Tibial nerve (tissue), 4 donors: Measurements from ENCODE around the gene DNM3. TPM values are rescaled to one million over a fixed set of nuclear protein-coding genes. Genes with fewer than 3 reads are reported as not detected.

Experiments used
- DNase-seq, 2 donors: peaks; one replicate each; pipeline ENCODE4 v3.0.0-alpha.2; 2019; ENCODE audit warnings: low spot score in 2 of 2
- H3K27ac ChIP-seq, 4 donors: fragments of 200-600 bp; sonication (generic) in 3 of 4; one replicate each; pipeline ENCODE4 v1.5.1; 2017 to 2019; ENCODE audit warnings: mild to moderate bottlenecking in 1 of 4
- H3K27me3 ChIP-seq, 2 donors: fragments of 200-600 bp; sonication (generic) in 1 of 2; one replicate each; pipeline versions ENCODE4 v1.5.1 to v1.6.0; 2017 to 2019
- H3K36me3 ChIP-seq, 3 donors: fragments of 200-600 bp; sonication (generic); one replicate each; pipeline ENCODE4 v1.5.1; 2018 to 2019
- H3K4me1 ChIP-seq, 4 donors: fragments of 200-600 bp; sonication (generic) in 3 of 4; one replicate each; pipeline ENCODE4 v1.5.1; 2017 to 2019
- H3K4me3 ChIP-seq, 4 donors: fragments of 200-600 bp; sonication (generic) in 3 of 4; one replicate each; pipeline ENCODE4 v1.5.1; 2017 to 2019; ENCODE audit warnings: mild to moderate bottlenecking in 1 of 4, moderate library complexity in 1 of 4
- H3K9me3 ChIP-seq, 4 donors: fragments of 200-600 bp; sonication (generic) in 3 of 4; one replicate each; pipeline ENCODE4 v1.5.1; 2017 to 2019
- EP300 ChIP-seq, 2 donors: sonication (generic); formaldehyde crosslinking; IDR thresholded peaks; one replicate each; pipeline ENCODE4 v1.6.1; 2017; ENCODE audit warnings: antibody characterized with exemption in 2 of 2, mild to moderate bottlenecking in 1 of 2
- POLR2A ChIP-seq, 2 donors: fragments of 450-650 bp; IDR thresholded peaks; one replicate each; pipeline ENCODE4 v1.6.1; 2017; ENCODE audit warnings: antibody characterized with exemption in 2 of 2, mild to moderate bottlenecking in 2 of 2, moderate library complexity in 2 of 2
- WGBS, 2 donors: methylation state at CpG; one replicate each; pipeline ENCODE4 v1.1.5; 2018; 5-methylcytosine and 5-hydroxymethylcytosine counted together
- total RNA-seq, 4 donors: library from RNA; depleted of rRNA; stranded (reverse); fragments of >200 nt; gene quantifications; one replicate each; pipeline ENCODE4 v1.1.0, GENCODE V29; 2016
- TF ChIP-seq, protein P1 (sequence below), 5 experiments: fragments of 200-600 bp in 3 of 5; fragments of 450-650 bp in 2 of 5; sonication (generic) in 3 of 5; IDR thresholded peaks; one replicate each; pipeline ENCODE4 v1.5.1; 2016 to 2019; ENCODE audit warnings: antibody characterized with exemption in 5 of 5, mild to moderate bottlenecking in 3 of 5, moderate library complexity in 2 of 5

The DNM3 gene
- total RNA-seq, 4 donors from 2014 or later = 9.8 to 15.3 (median 12.3) TPM

DNA sequence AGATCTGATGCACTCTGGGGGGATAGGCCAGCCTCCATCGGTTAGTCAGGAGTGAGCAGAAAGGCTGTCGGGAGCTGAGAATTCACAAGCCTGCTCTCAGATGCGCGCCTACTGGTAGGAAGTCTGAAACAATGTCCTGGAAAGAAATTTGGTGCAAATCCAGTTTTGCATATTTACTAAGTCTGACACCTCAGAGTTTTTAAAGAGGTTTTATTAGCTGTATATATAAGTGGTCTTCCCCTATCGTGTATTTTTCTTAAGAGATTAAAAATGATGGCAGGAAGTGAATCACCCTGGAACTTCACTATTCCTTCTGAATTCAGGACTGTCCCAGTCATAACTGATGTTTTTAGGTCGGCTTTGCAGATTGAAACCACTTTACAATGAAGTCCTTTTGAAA is 479.4 kb downstream of the DNM3 start:
- TF ChIP-seq, protein P1, sequence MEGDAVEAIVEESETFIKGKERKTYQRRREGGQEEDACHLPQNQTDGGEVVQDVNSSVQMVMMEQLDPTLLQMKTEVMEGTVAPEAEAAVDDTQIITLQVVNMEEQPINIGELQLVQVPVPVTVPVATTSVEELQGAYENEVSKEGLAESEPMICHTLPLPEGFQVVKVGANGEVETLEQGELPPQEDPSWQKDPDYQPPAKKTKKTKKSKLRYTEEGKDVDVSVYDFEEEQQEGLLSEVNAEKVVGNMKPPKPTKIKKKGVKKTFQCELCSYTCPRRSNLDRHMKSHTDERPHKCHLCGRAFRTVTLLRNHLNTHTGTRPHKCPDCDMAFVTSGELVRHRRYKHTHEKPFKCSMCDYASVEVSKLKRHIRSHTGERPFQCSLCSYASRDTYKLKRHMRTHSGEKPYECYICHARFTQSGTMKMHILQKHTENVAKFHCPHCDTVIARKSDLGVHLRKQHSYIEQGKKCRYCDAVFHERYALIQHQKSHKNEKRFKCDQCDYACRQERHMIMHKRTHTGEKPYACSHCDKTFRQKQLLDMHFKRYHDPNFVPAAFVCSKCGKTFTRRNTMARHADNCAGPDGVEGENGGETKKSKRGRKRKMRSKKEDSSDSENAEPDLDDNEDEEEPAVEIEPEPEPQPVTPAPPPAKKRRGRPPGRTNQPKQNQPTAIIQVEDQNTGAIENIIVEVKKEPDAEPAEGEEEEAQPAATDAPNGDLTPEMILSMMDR (IDR thresholded peaks at IDR 0.05) = no peak
- TF ChIP-seq EP300 (IDR thresholded peaks at IDR 0.05) (no peak), POLR2A (IDR thresholded peaks at IDR 0.05) (no peak)
- 37 to 42% methylated on average over 6 of the region's 6 CpGs for WGBS, 2 donors

DNA sequence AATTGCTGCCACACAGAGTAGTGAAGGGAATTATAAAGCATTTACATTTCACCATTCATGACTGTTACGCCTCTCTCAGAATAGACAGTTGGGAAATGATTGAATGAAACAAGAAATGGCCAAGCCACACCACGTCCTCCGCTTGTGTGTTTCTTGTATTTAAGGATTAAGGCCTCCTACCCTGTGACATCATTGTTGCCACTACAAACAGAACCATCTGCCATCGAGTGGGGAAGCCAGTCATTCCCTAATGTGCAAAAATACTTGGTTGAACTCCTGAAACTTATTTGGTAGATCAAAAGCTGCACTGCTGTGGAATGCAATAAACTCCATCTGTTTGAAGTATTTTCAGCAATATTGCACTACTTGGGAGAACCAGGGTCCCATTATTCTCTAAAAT is 480.2 kb downstream of the DNM3 start:
- 49 to 50% methylated on average over 4 of the region's 4 CpGs for WGBS, 2 donors
- Histone ChIP-seq H3K4me1 (peaks cover 0 to 36% (median 16%) of the 10 kb centered on the region in 4 donors), H3K27ac (peak overlapping the region in 2 of 4 donors; percentile 70 to 74), H3K36me3 (no peaks in the 10 kb centered on the region), H3K4me3 (no peak overlapping the region), H3K9me3 (no peaks in the 10 kb centered on the region), H3K27me3 (no peaks in the 10 kb centered on the region)
- DNase-seq = no peak
- TF ChIP-seq, protein P1 (IDR thresholded peaks at IDR 0.05) = no peak
- TF ChIP-seq POLR2A (IDR thresholded peaks at IDR 0.05) (no peak), EP300 (IDR thresholded peaks at IDR 0.05) (no peak)

More for the DNA sequence above, 479.4 kb downstream of the DNM3 start:
- Histone ChIP-seq H3K27me3 (no peaks in the 10 kb centered on the region), H3K36me3 (no peaks in the 10 kb centered on the region), H3K27ac (peak overlapping the region in 2 of 4 donors; percentile 70 to 74), H3K9me3 (no peaks in the 10 kb centered on the region), H3K4me1 (peaks cover 0 to 36% (median 16%) of the 10 kb centered on the region in 4 donors), H3K4me3 (no peak overlapping the region)
- no peak for DNase-seq

DNA sequence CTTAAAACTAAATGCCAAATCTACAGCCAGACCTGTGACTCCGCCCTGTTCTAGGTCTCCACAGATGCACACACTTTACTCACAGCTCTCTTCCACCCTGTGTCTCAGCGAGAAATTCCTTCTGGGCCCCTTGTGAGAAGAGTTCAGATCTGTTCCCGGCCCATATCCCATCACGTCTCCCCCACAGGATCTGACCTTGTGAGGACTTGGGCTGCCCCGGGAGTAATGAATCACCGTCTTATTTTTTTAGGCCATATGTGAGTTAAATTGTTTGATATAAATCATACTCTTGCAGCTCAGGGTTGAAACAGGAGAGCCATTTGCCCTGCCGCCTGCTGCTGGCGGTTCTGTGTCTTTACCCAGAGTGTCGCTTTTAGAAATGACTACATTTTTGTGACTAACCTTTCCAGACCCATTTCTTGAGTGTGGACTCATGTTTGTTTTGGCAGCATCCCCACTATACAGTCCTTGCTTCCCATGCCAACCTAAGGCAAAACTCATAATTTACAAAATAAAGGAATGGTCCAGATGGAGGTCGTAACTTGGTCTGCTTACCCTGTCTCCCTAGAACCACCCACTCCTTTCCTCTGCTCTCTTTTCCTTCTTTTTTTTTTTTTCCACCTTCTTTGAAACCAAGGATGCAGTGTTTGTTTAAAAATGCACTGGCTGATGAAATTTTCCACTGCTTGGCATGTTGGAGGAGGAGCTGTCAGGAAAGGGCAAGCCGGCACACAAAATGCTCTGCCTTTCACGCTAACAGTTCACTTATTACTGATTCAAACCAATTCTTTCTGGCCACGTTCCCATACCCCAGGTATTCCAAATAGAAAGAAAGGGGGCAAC is 481.1 kb downstream of the DNM3 start:
- Histone ChIP-seq H3K4me3 (no peak overlapping the region), H3K27me3 (no peaks in the 10 kb centered on the region), H3K9me3 (no peaks in the 10 kb centered on the region), H3K36me3 (no peaks in the 10 kb centered on the region), H3K4me1 (peaks cover 0 to 36% (median 16%) of the 10 kb centered on the region in 4 donors), H3K27ac (peak overlapping the region in 3 of 4 donors; percentile 8 to 74 (median 70))
- TF ChIP-seq EP300 (IDR thresholded peaks at IDR 0.05) (peak in 1 of 2 donors; percentile 11), POLR2A (IDR thresholded peaks at IDR 0.05) (no peak)
- WGBS, 2 donors = 22 to 23% methylated on average over 13 of the region's 13 CpGs
- peak in 1 of 2 donors; percentile 21 for DNase-seq

DNA sequence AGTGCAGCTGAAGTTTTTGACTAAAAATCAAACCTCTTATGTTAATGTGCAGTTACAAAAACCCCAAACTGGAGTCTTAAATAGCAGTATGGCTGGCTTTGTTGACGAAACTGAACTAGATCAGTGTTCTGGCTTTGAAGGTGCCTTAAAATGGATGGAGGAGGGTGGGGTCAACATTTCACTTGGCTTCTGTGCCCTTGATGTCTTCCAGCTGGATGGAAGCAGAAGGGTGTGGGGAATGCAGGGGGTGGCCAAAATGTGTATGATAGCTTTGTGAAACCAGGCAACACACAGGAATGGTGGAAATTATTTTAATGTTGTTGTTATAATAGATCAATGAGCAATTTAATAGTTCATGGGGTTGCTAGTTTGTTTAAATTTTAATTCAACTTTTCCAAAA is 482.4 kb downstream of the DNM3 start:
- no peak overlapping the region for H3K4me3 ChIP-seq
- H3K4me1 ChIP-seq = peaks cover 0 to 36% (median 16%) of the 10 kb centered on the region in 4 donors
- TF ChIP-seq EP300 (IDR thresholded peaks at IDR 0.05) = no peak
- TF ChIP-seq, protein P1 (IDR thresholded peaks at IDR 0.05) = no peak
- no peak for TF ChIP-seq POLR2A (IDR thresholded peaks at IDR 0.05)
- H3K36me3 ChIP-seq = no peaks in the 10 kb centered on the region
- no peak for DNase-seq
- no peak overlapping the region for H3K27ac ChIP-seq
- H3K27me3 ChIP-seq = no peaks in the 10 kb centered on the region
- 56 to 72% methylated on average over 1 of the region's 1 CpG for WGBS, 2 donors
- no peaks in the 10 kb centered on the region for H3K9me3 ChIP-seq

DNA sequence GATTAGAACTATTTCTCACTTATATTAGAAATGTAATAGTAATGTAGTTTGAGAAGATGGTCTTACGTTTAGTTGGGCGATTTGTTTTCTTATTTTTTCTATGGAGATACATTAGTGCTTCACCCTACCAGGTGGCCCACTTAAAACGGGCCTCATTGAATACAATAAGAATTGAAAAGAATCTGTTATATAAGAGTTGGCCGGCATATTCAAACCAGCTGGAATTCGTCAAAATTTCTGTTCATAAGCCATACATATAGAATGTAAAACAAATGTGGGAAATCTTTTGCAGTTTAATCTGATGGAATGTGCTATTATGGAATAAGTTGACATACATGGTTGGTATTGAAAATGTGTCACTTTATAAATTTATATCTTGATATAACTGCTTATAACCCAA is 482.8 kb downstream of the DNM3 start:
- DNase-seq = no peak

More for the DNA sequence above, 482.8 kb downstream of the DNM3 start:
- TF ChIP-seq POLR2A (IDR thresholded peaks at IDR 0.05) = no peak
- no peak for TF ChIP-seq EP300 (IDR thresholded peaks at IDR 0.05)
- TF ChIP-seq, protein P1 (IDR thresholded peaks at IDR 0.05) = no peak
- Histone ChIP-seq H3K4me1 (peaks cover 0 to 36% (median 16%) of the 10 kb centered on the region in 4 donors), H3K9me3 (no peaks in the 10 kb centered on the region), H3K4me3 (no peak overlapping the region), H3K27me3 (no peaks in the 10 kb centered on the region), H3K36me3 (no peaks in the 10 kb centered on the region), H3K27ac (no peak overlapping the region)
- 77 to 84% methylated on average over 5 of the region's 5 CpGs for WGBS, 2 donors
